ENCODE measurements around the gene PCDHGA12. TPM values are rescaled to one million over a fixed set of nuclear protein-coding genes. Genes with fewer than 3 reads are reported as not detected.

PCDHGA12 gene
- total and polyA plus RNA-seq, 12 donors = 0.34 to 29.1 (median 13.1) TPM

DNA sequence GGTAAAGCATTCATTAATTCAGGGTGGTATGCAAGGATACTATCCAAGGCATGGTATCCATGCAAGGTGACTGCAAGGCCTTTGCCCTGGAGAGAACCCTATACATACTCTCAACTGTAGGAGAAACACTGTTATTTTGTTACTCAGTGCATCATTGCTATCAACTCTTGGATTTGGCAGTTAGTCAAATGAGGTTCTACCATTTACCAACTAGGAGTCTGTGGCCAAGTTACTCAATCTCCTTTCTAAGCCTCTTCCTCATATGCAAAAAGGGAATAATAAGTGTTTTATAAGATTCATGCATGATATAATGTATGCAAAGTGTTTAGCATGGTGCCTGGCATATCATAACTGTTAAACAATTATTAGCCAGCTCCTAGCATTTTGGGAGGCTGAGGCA is 49.5 kb downstream of the PCDHGA12 start:
- H3K27me3 ChIP-seq = no peaks in the 10 kb centered on the region
- no peak for DNase-seq
- TF ChIP-seq, protein P1, sequence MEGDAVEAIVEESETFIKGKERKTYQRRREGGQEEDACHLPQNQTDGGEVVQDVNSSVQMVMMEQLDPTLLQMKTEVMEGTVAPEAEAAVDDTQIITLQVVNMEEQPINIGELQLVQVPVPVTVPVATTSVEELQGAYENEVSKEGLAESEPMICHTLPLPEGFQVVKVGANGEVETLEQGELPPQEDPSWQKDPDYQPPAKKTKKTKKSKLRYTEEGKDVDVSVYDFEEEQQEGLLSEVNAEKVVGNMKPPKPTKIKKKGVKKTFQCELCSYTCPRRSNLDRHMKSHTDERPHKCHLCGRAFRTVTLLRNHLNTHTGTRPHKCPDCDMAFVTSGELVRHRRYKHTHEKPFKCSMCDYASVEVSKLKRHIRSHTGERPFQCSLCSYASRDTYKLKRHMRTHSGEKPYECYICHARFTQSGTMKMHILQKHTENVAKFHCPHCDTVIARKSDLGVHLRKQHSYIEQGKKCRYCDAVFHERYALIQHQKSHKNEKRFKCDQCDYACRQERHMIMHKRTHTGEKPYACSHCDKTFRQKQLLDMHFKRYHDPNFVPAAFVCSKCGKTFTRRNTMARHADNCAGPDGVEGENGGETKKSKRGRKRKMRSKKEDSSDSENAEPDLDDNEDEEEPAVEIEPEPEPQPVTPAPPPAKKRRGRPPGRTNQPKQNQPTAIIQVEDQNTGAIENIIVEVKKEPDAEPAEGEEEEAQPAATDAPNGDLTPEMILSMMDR (IDR thresholded peaks at IDR 0.05) = no peak
- no peak for TF ChIP-seq POLR2A (IDR thresholded peaks at IDR 0.05)
- H3K36me3 ChIP-seq (replicated peaks in 1 of 2) = no peaks in the 10 kb centered on the region
- intact Hi-C loops (cut with DNase I) = loop anchor here (5.0 kb wide), 1 partner anchor 38 kb away; no protein-coding TSS in a partner anchor
- H3K9me3 ChIP-seq (replicated peaks in 1 of 3) = no peaks in the 10 kb centered on the region
- no peak overlapping the region for H3K27ac ChIP-seq
- no peak overlapping the region for H3K4me3 ChIP-seq
- peaks cover 5 to 56% of the 10 kb centered on the region in 2 donors for H3K4me1 ChIP-seq (replicated peaks in 1 of 2)

Other genes with a start within 250 kb of the PCDHGA12 start
Only the 30 nearest of the 35 such genes appear.
- gene PCDHB13, start 216.6 kb upstream of the PCDHGA12 start, total RNA-seq = 1 to 10 TPM in 8 of 9 donors, under 1 TPM in 1; 0.72 to 7.2 (median 5.9) TPM
- 1 to 10 TPM; 1.3 to 5.4 (median 1.3) TPM for gene PCDHB13, start 216.6 kb upstream of the PCDHGA12 start, polyA plus RNA-seq
- gene PCDHB14, start 207.2 kb upstream of the PCDHGA12 start, total RNA-seq = 1 to 10 TPM; 1.7 to 7.7 (median 3.7) TPM
- gene PCDHB14, start 207.2 kb upstream of the PCDHGA12 start, polyA plus RNA-seq = 1 to 10 TPM; 1.9 to 4.1 (median 2.2) TPM
- gene PCDHB15, start 185.1 kb upstream of the PCDHGA12 start, total RNA-seq = 1 to 10 TPM in 7 of 9 donors, under 1 TPM in 2; 0.95 to 3.2 (median 1.4) TPM
- gene PCDHB15, start 185.1 kb upstream of the PCDHGA12 start, polyA plus RNA-seq = 1 to 10 TPM; 1.2 to 2.2 (median 1.4) TPM
- gene SLC25A2, start 126.5 kb upstream of the PCDHGA12 start, total RNA-seq = 1 to 10 TPM in 1 of 9 donors, under 1 TPM in 4, not detected in 4; 0.43 to 1.5 (median 0.53) TPM
- gene SLC25A2, start 126.5 kb upstream of the PCDHGA12 start, polyA plus RNA-seq = under 1 TPM in 2 of 3 donors, not detected in 1; 0.07 to 0.72 TPM
- gene TAF7, start 109.7 kb upstream of the PCDHGA12 start, total RNA-seq = 100 to 1,000 TPM in 1 of 9 donors, 10 to 100 TPM in 8; 38.0 to 111 (median 70.9) TPM
- 100 to 1,000 TPM in 1 of 3 donors, 10 to 100 TPM in 2; 23.9 to 132 (median 29.7) TPM for gene TAF7, start 109.7 kb upstream of the PCDHGA12 start, polyA plus RNA-seq
- gene PCDHGA1, start 100.0 kb upstream of the PCDHGA12 start, total RNA-seq = under 1 TPM; 0.09 to 0.96 (median 0.28) TPM
- gene PCDHGA1, start 100.0 kb upstream of the PCDHGA12 start, polyA plus RNA-seq = under 1 TPM; 0.13 to 0.60 (median 0.32) TPM
- gene PCDHGA2, start 91.7 kb upstream of the PCDHGA12 start, total RNA-seq = 1 to 10 TPM in 8 of 9 donors, under 1 TPM in 1; 0.91 to 6.1 (median 2.6) TPM
- gene PCDHGA2, start 91.7 kb upstream of the PCDHGA12 start, polyA plus RNA-seq = 1 to 10 TPM in 1 of 3 donors, under 1 TPM in 2; 0.27 to 2.1 (median 0.56) TPM
- 1 to 10 TPM; 1.0 to 6.2 (median 3.0) TPM for gene PCDHGA3, start 86.7 kb upstream of the PCDHGA12 start, total RNA-seq
- gene PCDHGA3, start 86.7 kb upstream of the PCDHGA12 start, polyA plus RNA-seq = 1 to 10 TPM in 1 of 3 donors, under 1 TPM in 2; 0.27 to 1.5 (median 0.80) TPM
- gene PCDHGB1, start 80.4 kb upstream of the PCDHGA12 start, total RNA-seq = 10 to 100 TPM in 2 of 9 donors, 1 to 10 TPM in 7; 1.6 to 16.1 (median 3.1) TPM
- 1 to 10 TPM in 1 of 3 donors, under 1 TPM in 2; 0.20 to 2.2 (median 0.88) TPM for gene PCDHGB1, start 80.4 kb upstream of the PCDHGA12 start, polyA plus RNA-seq
- gene PCDHGA4, start 75.5 kb upstream of the PCDHGA12 start, total RNA-seq = 1 to 10 TPM in 8 of 9 donors, under 1 TPM in 1; 0.97 to 9.5 (median 4.3) TPM
- 1 to 10 TPM in 1 of 3 donors, under 1 TPM in 2; 0.20 to 2.4 (median 0.64) TPM for gene PCDHGA4, start 75.5 kb upstream of the PCDHGA12 start, polyA plus RNA-seq
- gene PCDHGB2, start 70.5 kb upstream of the PCDHGA12 start, total RNA-seq = 1 to 10 TPM; 1.6 to 6.3 (median 3.4) TPM
- 1 to 10 TPM in 1 of 3 donors, under 1 TPM in 2; 0.10 to 1.8 (median 0.88) TPM for gene PCDHGB2, start 70.5 kb upstream of the PCDHGA12 start, polyA plus RNA-seq
- gene PCDHGA5, start 66.3 kb upstream of the PCDHGA12 start, total RNA-seq = 1 to 10 TPM in 8 of 9 donors, under 1 TPM in 1; 0.42 to 5.9 (median 2.0) TPM
- under 1 TPM; 0.24 to 0.80 (median 0.79) TPM for gene PCDHGA5, start 66.3 kb upstream of the PCDHGA12 start, polyA plus RNA-seq
- gene PCDHGB3, start 60.3 kb upstream of the PCDHGA12 start, total RNA-seq = 1 to 10 TPM; 1.4 to 7.1 (median 3.1) TPM
- 1 to 10 TPM in 1 of 3 donors, under 1 TPM in 2; 0.03 to 1.0 (median 0.70) TPM for gene PCDHGB3, start 60.3 kb upstream of the PCDHGA12 start, polyA plus RNA-seq
- gene PCDHGA6, start 56.6 kb upstream of the PCDHGA12 start, total RNA-seq = 1 to 10 TPM; 1.8 to 6.6 (median 2.9) TPM
- gene PCDHGA6, start 56.6 kb upstream of the PCDHGA12 start, polyA plus RNA-seq = 1 to 10 TPM in 2 of 3 donors, under 1 TPM in 1; 0.57 to 2.1 (median 1.4) TPM
- gene PCDHGA7, start 47.8 kb upstream of the PCDHGA12 start, total RNA-seq = 1 to 10 TPM in 8 of 9 donors, under 1 TPM in 1; 0.91 to 5.0 (median 1.9) TPM
- 1 to 10 TPM in 1 of 3 donors, under 1 TPM in 2; 0.37 to 1.4 (median 0.59) TPM for gene PCDHGA7, start 47.8 kb upstream of the PCDHGA12 start, polyA plus RNA-seq
- gene PCDHGB4, start 42.8 kb upstream of the PCDHGA12 start, total RNA-seq = 1 to 10 TPM; 3.3 to 9.1 (median 4.8) TPM
- gene PCDHGB4, start 42.8 kb upstream of the PCDHGA12 start, polyA plus RNA-seq = 1 to 10 TPM in 1 of 3 donors, under 1 TPM in 2; 0.27 to 2.2 (median 0.72) TPM
- gene PCDHGA8, start 37.9 kb upstream of the PCDHGA12 start, total RNA-seq = 1 to 10 TPM in 4 of 9 donors, under 1 TPM in 5; 0.06 to 4.0 (median 0.94) TPM
- gene PCDHGA8, start 37.9 kb upstream of the PCDHGA12 start, polyA plus RNA-seq = under 1 TPM; 0.15 to 0.48 (median 0.17) TPM
- 10 to 100 TPM in 5 of 9 donors, 1 to 10 TPM in 4; 5.2 to 15.3 (median 11.7) TPM for gene PCDHGB5, start 32.6 kb upstream of the PCDHGA12 start, total RNA-seq
- 1 to 10 TPM in 2 of 3 donors, under 1 TPM in 1; 0.40 to 4.5 (median 1.2) TPM for gene PCDHGB5, start 32.6 kb upstream of the PCDHGA12 start, polyA plus RNA-seq
- gene PCDHGA9, start 27.7 kb upstream of the PCDHGA12 start, total RNA-seq = 1 to 10 TPM; 1.5 to 8.6 (median 5.7) TPM
- gene PCDHGA9, start 27.7 kb upstream of the PCDHGA12 start, polyA plus RNA-seq = 1 to 10 TPM in 2 of 3 donors, under 1 TPM in 1; 0.17 to 2.9 (median 1.3) TPM
- 10 to 100 TPM in 5 of 9 donors, 1 to 10 TPM in 4; 2.9 to 15.9 (median 11.5) TPM for gene PCDHGB6, start 22.5 kb upstream of the PCDHGA12 start, total RNA-seq
- gene PCDHGB6, start 22.5 kb upstream of the PCDHGA12 start, polyA plus RNA-seq = 1 to 10 TPM in 2 of 3 donors, under 1 TPM in 1; 0.61 to 7.2 (median 1.5) TPM
- gene PCDHGA10, start 17.5 kb upstream of the PCDHGA12 start, total RNA-seq = 1 to 10 TPM; 4.5 to 9.7 (median 7.7) TPM
- 1 to 10 TPM in 2 of 3 donors, under 1 TPM in 1; 0.64 to 2.2 (median 1.5) TPM for gene PCDHGA10, start 17.5 kb upstream of the PCDHGA12 start, polyA plus RNA-seq
- gene PCDHGB7, start 12.8 kb upstream of the PCDHGA12 start, total RNA-seq = 10 to 100 TPM in 8 of 9 donors, 1 to 10 TPM in 1; 3.9 to 28.1 (median 17.9) TPM
- gene PCDHGB7, start 12.8 kb upstream of the PCDHGA12 start, polyA plus RNA-seq = 1 to 10 TPM in 2 of 3 donors, under 1 TPM in 1; 0.88 to 8.2 (median 2.7) TPM
- 1 to 10 TPM; 1.6 to 4.9 (median 3.2) TPM for gene PCDHGA11, start 9.5 kb upstream of the PCDHGA12 start, total RNA-seq
- gene PCDHGA11, start 9.5 kb upstream of the PCDHGA12 start, polyA plus RNA-seq = 1 to 10 TPM in 2 of 3 donors, under 1 TPM in 1; 0.44 to 2.0 (median 1.4) TPM
- gene PCDHGC3, start 45.5 kb downstream of the PCDHGA12 start, total RNA-seq = 100 to 1,000 TPM in 1 of 9 donors, 10 to 100 TPM in 7, 1 to 10 TPM in 1; 8.7 to 103 (median 76.5) TPM
- gene PCDHGC3, start 45.5 kb downstream of the PCDHGA12 start, polyA plus RNA-seq = 100 to 1,000 TPM in 1 of 3 donors, 10 to 100 TPM in 2; 70.4 to 112 (median 90.9) TPM
- gene PCDHGC4, start 54.5 kb downstream of the PCDHGA12 start, total RNA-seq = 1 to 10 TPM in 8 of 9 donors, under 1 TPM in 1; 0.30 to 6.1 (median 1.8) TPM
- 1 to 10 TPM in 1 of 3 donors, under 1 TPM in 2; 0.03 to 1.0 (median 0.53) TPM for gene PCDHGC4, start 54.5 kb downstream of the PCDHGA12 start, polyA plus RNA-seq
- gene PCDHGC5, start 58.6 kb downstream of the PCDHGA12 start, total RNA-seq = 1 to 10 TPM in 7 of 9 donors, under 1 TPM in 2; 0.61 to 5.2 (median 3.0) TPM
- 1 to 10 TPM in 1 of 3 donors, under 1 TPM in 2; 0.10 to 1.1 (median 0.33) TPM for gene PCDHGC5, start 58.6 kb downstream of the PCDHGA12 start, polyA plus RNA-seq
- gene DIAPH1, start 188.5 kb downstream of the PCDHGA12 start, total RNA-seq = 10 to 100 TPM; 17.8 to 91.2 (median 54.0) TPM
- 10 to 100 TPM; 30.4 to 35.3 (median 35.0) TPM for gene DIAPH1, start 188.5 kb downstream of the PCDHGA12 start, polyA plus RNA-seq
- 100 to 1,000 TPM in 1 of 9 donors, 10 to 100 TPM in 8; 53.1 to 101 (median 79.7) TPM for gene HDAC3, start 206.3 kb downstream of the PCDHGA12 start, total RNA-seq
- gene HDAC3, start 206.3 kb downstream of the PCDHGA12 start, polyA plus RNA-seq = 10 to 100 TPM; 68.7 to 92.3 (median 84.9) TPM
- gene RELL2, start 206.5 kb downstream of the PCDHGA12 start, total RNA-seq = 10 to 100 TPM in 2 of 9 donors, 1 to 10 TPM in 7; 4.8 to 13.2 (median 6.2) TPM
- gene RELL2, start 206.5 kb downstream of the PCDHGA12 start, polyA plus RNA-seq = 10 to 100 TPM in 2 of 3 donors, 1 to 10 TPM in 1; 2.3 to 37.6 (median 17.4) TPM
- 10 to 100 TPM in 7 of 9 donors, 1 to 10 TPM in 2; 5.0 to 29.1 (median 16.4) TPM for gene FCHSD1, start 220.9 kb downstream of the PCDHGA12 start, total RNA-seq
- 10 to 100 TPM in 2 of 3 donors, 1 to 10 TPM in 1; 3.7 to 53.9 (median 23.6) TPM for gene FCHSD1, start 220.9 kb downstream of the PCDHGA12 start, polyA plus RNA-seq

All from adrenal gland (tissue), 12 donors.